D341Med (cell line): ENCODE results near the gene PRELP.
"Not testable (repeated sequence)": the region's sequence is repeated elsewhere in the genome, so short reads cannot be mapped to it uniquely, and the experiment has no call there.

Experiments
- DNase-seq: peaks from one replicate; pipeline ENCODE4 v3.0.0; 2012; ENCODE audit warnings: low spot score

Gene PRELP

DNA sequence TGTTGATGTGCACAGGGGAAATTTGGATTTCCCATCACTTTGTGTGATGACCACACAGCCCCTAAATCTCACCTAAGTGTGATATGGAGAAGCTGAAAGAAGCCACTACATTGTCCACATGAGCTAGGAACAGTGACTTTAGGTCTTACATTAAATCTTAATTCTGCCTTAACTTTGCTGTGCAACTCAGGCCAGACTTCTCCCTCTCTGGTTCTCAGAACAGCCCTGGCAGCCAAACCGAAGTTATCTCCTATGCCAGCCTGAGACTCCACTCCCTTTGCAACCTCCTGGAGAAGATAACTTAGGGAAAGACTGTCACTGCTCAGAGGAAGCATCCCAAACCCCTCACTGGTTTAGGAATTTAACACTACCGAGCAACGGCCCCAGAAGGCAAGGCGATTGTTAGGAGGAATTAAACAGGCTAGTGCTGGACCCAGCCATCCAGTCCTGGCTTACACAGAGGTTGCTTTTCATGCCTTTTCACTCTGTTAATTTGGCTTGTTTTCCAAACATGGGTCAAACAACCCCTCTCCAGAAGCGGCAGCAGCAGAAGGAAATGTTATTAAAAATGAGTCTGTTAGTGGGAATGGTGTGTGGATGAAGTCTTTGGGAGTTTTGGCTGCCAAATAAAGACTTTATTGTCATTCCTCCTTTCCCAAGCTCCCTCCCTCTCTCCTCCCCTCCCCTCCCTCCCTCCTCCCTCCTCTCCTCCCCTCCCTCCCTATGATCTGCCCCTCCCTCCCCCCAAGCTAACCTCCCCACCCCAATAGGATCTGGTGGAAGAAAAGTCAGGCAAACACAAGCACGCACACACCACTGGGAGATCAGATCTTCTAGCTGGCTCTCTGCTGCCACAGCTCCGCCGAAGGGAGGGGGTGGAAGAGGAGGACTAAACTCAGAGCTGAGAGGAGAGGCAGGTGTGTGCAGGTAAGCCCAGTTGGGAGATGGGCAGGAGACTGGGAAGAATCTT is at the start of gene PRELP:
Gene PRELP, plus strand, starts transcription at position 795 of the 970 bp plus-strand sequence. CDS start 7,379 bp downstream, outside the sequence.
- no peak for DNase-seq

- no peak for DNase-seq
Observed at GRCh38 chr1:203426366-203426765, 49.2 kb upstream of the PRELP start.

GRCh38 chr1:203426870-203427269 is 48.7 kb upstream of the PRELP start:
- DNase-seq = no peak

GRCh38 chr1:203427451-203427850 is 48.2 kb upstream of the PRELP start:
- no peak for DNase-seq

DNA sequence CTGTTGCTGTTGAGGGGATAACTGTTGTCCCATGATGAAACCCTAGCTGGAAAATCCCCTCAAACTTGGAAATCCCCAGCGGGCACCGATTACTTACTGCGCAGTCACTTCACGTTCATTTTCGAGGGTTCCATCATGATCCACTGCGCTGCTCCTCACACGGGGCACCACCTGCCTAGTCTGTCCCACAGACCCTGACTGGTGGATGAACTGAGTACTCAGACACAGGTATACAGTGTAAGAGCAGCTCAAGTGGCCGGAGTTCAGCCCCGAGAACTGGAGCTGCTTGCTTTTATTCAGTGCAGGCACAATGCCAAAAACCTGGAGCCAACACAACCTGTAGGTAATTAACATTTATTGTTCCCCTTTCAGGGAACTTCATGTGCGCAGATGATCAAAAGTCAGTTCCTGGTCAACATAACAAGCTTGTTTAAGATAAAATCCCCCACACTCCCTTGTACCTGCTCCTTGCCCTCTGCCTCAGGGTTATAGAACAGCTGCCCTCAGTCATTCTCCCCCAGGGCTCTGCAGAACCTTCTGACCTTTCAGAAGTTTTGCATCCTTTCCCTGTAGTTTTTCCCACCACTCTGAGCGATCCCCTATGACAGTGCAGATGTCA is 46.5 kb upstream of the PRELP start:
- no peak for DNase-seq

DNA sequence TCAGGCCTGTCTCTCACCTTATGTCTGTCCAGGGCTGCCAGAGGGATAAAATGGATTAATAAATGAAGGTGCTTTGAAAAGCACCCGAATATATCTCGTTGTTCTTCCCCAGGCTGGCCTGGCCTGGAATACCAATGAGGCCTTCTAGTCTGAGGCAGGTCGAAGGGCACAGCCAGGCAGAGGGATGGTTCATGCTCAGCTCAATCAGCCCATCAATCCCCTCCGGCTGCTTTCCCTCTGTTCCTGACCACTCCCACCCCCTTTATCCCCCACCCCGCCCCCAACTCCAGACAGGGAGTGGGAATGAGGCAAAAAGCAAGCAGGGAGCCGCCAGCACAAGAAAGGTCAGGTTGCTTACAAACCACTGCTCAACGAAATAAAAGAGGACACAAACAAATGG is 40.0 kb upstream of the PRELP start:
- DNase-seq = no peak

GRCh38 chr1:203437696-203438315 is 37.8 kb upstream of the PRELP start:
- DNase-seq = no peak

DNA sequence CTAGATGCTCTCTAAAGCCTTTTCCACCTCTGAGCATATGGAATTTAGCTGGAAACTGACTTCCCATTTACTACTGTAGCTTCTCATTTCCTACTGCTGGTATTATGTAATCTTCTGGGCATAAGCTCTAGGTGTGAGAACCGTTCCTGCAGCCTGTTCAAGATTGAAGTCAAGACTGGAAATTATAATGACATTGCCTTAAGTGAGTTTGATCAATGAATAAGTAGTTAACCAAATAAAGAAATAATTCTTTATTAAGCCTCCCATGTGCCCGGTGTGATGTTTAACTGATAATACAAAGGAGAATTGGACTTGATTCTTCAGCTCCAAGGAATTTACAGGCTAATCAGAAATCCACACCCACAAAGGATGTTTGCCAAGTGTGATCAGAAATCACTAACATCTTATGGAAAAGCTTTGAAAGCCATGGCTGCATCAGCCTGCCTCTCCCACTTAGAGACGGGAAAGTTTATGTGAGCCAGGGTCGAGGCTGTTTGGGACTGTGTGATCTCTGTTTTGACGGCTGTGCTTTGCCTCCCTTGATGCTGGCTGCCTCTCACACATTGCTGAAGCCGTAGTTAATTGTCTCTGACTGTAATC is 36.4 kb upstream of the PRELP start:
- no peak for DNase-seq

DNA sequence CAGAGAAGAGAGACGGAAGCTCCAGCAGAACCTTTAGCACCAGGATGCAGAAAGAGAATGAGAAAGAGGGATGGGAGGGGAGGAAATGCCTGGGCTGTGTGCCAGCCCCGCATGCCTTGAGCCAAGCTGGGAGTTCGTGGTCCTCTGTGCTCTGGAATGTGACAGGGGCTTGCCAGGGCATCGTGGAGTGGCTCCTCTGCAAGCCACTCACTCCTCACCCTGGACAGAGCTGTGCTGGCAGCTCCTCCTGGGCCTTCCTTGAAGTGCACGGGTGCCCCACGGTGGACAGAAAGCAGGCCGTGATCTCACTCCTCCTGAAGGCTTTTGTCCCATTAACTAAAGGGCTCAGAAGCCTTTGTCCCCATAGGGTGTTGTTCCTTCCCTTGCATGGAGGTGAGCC is 34.8 kb upstream of the PRELP start:
- no peak for DNase-seq

DNA sequence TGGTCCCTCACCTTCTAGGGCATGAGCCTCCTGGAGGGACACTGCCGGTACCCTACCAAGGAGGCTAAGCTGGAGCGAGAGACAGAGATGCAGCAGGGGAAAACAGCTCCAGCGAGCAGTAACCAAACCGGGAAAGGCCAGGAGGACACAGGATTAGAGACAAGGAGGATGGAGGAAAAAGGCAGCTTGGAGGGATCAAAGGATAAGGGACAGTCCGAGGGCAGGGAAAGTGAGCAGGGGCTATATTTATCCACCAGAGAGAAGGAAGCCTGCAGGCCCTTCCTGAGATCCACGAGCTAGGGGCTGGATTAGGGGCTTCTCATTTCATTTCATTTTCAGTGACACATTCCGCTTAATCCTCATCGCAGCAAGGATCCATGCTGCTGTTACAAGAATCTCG is 33.8 kb upstream of the PRELP start:
- DNase-seq = no peak

GRCh38 chr1:203442821-203443220 is 32.8 kb upstream of the PRELP start:
- no peak for DNase-seq

- no peak for DNase-seq
Observed at GRCh38 chr1:203443296-203443695, 32.3 kb upstream of the PRELP start.

DNA sequence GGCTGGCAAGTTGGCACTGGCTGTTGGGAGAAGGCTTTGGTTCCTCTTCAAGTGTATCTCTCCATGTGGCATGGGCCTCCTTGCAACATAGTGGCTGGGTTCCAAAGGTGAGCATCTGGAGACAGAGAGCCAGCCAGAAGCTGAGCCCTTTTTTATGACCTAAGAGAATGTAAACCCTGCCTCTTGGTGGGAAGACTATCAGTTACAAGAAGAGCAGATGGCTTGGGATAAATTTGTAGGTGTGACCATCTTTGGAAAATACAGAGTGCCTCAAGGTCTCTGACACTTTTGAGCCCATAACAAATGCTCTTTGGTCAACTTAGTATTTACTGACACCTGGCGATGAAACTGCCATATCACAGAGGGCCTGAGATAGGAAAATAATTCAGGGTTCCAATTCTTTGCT is 31.4 kb upstream of the PRELP start:
- no peak for DNase-seq

- DNase-seq = no peak
Observed at GRCh38 chr1:203447151-203447550, 28.5 kb upstream of the PRELP start.

DNA sequence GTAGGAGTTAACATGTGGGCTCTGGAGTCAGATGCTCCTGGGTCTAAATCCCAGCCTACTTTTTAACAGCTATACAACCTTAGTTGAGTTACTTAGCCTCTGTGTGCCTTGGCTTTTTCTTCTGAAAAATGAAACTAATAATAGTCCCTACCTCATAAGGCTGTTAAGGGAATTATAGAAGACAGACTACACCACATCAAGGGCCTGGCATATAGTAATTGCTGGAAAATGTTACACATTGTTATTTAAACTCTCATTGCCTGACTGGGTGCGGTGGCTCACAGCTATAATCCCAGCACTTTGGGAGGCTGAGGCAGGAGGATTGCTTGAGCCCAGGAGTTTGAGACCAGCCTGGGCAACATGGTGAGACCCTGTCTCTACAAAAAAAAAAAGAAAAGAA is 28.0 kb upstream of the PRELP start:
- DNase-seq = not testable (repeated sequence)

DNA sequence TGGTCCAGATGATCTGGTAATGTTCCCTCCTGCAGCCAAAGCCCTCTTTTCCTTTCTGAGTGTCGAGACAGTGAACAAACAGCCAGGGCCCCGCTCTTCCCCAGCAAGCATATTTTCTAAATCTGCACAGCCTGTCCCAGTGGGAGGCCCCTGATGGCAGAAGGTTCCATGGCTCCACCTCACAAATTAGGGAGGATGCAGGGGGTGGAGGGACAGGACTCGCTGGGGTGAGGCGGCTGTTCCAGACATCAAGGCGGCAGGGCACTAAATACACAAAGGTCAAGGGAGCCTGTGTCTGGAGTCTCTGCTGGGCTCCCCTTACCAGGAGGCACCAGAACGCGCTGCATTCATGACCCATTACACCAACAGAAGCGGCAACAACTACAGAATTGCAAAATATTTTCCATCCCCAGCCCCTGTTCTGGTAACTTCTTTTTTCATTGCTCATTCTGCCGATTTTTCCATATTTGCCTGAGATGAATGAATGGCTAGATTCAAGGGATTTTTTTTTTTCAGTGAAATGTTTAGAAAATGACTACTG is 27.0 kb upstream of the PRELP start:
- DNase-seq = no peak

GRCh38 chr1:203450001-203450400 is 25.6 kb upstream of the PRELP start:
- DNase-seq = no peak

GRCh38 chr1:203450479-203451149 is 25.0 kb upstream of the PRELP start:
- DNase-seq = no peak

GRCh38 chr1:203451836-203452784 is 23.5 kb upstream of the PRELP start:
- no peak for DNase-seq

DNA sequence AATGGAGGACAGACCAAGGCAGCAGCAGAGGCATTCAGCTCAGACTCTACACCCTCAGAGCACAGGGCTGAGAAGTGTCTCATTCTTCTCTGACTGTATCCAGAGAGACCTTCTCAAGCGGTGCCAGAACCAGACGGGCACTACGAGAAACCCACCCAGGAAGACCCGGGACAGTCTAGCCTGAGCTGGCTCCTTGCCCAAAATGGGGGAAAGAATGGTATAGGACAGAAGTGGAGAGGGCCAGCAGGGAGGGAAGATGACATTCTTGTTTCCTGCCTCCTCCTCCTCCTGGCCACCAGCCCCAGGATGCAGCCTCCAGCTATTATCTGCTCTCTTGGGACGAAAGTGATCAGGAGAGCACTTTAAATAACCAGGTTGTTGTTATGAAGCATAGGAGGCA is 22.6 kb upstream of the PRELP start:
- DNase-seq = no peak

- no peak for DNase-seq
Observed at GRCh38 chr1:203453616-203454015, 22.0 kb upstream of the PRELP start.
